ENCODE results near the gene MLIP. TPM values are rescaled to one million over a fixed set of nuclear protein-coding genes. Genes with fewer than 3 reads are reported as not detected.

Gene MLIP
- total RNA-seq, 2 experiments from 2014 or later, result not detected

DNA sequence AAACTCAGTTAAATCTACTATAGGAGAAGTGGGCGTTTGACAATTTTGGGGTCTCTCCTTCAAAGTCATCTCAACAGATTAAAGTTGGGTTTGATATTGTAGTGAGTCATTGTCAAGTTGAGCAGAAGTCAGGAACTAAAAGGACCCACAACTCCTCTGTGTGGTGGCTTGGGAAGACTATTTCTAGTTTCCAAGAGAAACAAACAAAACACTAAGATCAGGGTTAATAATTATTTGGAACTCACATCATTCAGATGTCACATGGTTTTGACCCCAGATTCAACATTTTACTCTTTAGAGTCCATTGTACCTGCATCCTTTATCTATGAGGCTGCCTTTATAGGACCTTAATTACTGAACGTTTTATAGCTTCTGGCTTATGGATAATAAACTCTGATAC is 151.7 kb downstream of the MLIP start:
- ChIA-PET POLR2A (no interaction called here), CTCF (ENCODE audit: unreplicated experiment) (no interaction called here)
- Histone ChIP-seq H3K4me1 (ENCODE audit: insufficient read depth, low read length, poor library complexity, severe bottlenecking) (no peaks in the 10 kb centered on the region), H2AFZ (ENCODE audit: low read length) (no peak overlapping the region), H3K27ac (ENCODE audit: low read depth, low read length, poor library complexity, severe bottlenecking) (no peak overlapping the region), H3K79me2 (ENCODE audit: insufficient read depth, low read depth, low read length) (no peaks in the 10 kb centered on the region), H4K20me1 (ENCODE audit: insufficient read depth, low read length) (no peaks in the 10 kb centered on the region), H3K4me2 (ENCODE audit: low read length) (no peak overlapping the region), H3K9me2 (ENCODE audit: insufficient read depth, low read length) (no peaks in the 10 kb centered on the region), H3K36me3 (ENCODE audit: insufficient read depth, low read length) (no peaks in the 10 kb centered on the region), H3K4me3 (ENCODE audit: low read depth, low read length, poor library complexity, severe bottlenecking) (no peak overlapping the region), H3K9me3 (ENCODE audit: low read length) (no peaks in the 10 kb centered on the region)
- intact Hi-C loops (cut with micrococcal nuclease; ENCODE audit: unreplicated experiment), result no loop called here
- DNase-seq (ENCODE audit: low spot score), result no peak
- TF ChIP-seq, protein P1, sequence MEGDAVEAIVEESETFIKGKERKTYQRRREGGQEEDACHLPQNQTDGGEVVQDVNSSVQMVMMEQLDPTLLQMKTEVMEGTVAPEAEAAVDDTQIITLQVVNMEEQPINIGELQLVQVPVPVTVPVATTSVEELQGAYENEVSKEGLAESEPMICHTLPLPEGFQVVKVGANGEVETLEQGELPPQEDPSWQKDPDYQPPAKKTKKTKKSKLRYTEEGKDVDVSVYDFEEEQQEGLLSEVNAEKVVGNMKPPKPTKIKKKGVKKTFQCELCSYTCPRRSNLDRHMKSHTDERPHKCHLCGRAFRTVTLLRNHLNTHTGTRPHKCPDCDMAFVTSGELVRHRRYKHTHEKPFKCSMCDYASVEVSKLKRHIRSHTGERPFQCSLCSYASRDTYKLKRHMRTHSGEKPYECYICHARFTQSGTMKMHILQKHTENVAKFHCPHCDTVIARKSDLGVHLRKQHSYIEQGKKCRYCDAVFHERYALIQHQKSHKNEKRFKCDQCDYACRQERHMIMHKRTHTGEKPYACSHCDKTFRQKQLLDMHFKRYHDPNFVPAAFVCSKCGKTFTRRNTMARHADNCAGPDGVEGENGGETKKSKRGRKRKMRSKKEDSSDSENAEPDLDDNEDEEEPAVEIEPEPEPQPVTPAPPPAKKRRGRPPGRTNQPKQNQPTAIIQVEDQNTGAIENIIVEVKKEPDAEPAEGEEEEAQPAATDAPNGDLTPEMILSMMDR (conservative IDR thresholded peaks at IDR 0.05; ENCODE audit: low read length), result no peak
- TF ChIP-seq EZH2phosphoT487 (IDR thresholded peaks at IDR 0.05; ENCODE audit: borderline replicate concordance, low read depth, low read length), result no peak
- BruUV-seq (replicated peaks), result no TSS peak

DNA sequence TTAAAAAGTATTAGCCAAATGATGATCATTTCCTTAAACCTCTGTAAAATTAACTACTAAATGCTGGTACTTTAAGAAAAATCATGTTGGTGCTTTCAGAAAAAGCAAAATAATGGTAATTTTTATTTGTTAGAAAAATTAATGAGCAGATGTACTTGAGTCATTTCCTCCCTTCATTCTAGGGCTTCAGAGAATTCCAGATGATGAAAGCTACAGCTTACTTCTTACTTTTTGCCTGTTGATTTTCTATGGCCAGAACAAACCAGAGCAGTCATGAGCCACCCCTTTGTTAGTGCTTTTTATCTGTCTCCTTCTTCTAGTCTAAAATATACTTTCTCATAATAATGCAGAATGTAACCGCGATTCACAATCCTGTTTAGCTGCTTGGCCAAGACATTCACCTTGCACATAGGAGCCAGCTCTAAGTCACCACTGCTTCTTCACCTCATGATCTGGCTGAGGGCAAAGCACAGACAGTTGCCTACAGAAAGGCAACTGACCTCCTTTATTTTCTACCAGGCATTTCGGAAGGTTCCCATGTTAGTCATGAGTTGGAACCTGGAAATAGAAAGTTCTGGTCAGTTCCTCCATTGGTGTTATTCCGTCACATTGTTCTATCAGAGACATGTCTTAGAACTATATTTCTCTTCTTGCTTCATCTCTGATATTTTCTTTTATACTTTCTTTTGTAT is 153.5 kb downstream of the MLIP start:
- H3K36me3 ChIP-seq (ENCODE audit: insufficient read depth, low read length), result no peaks in the 10 kb centered on the region
- intact Hi-C loops (cut with micrococcal nuclease; ENCODE audit: unreplicated experiment), result no loop called here
- no peak for DNase-seq (ENCODE audit: low spot score)
- no peaks in the 10 kb centered on the region for H3K9me3 ChIP-seq (ENCODE audit: low read length)
- H3K4me2 ChIP-seq (ENCODE audit: low read length), result no peak overlapping the region
- H2AFZ ChIP-seq (ENCODE audit: low read length), result no peak overlapping the region
- ChIA-PET CTCF (ENCODE audit: unreplicated experiment) (no interaction called here), POLR2A (no interaction called here)
- H3K4me1 ChIP-seq (ENCODE audit: insufficient read depth, low read length, poor library complexity, severe bottlenecking), result no peaks in the 10 kb centered on the region
- no peaks in the 10 kb centered on the region for H4K20me1 ChIP-seq (ENCODE audit: insufficient read depth, low read length)
- TF ChIP-seq, protein P1 (conservative IDR thresholded peaks at IDR 0.05; ENCODE audit: low read length), result no peak
- no peak for TF ChIP-seq EZH2phosphoT487 (IDR thresholded peaks at IDR 0.05; ENCODE audit: borderline replicate concordance, low read depth, low read length)
- no peaks in the 10 kb centered on the region for H3K79me2 ChIP-seq (ENCODE audit: insufficient read depth, low read depth, low read length)
- H3K9me2 ChIP-seq (ENCODE audit: insufficient read depth, low read length), result no peaks in the 10 kb centered on the region
- no TSS peak for BruUV-seq (replicated peaks)
- no peak overlapping the region for H3K4me3 ChIP-seq (ENCODE audit: low read depth, low read length, poor library complexity, severe bottlenecking)
- no peak overlapping the region for H3K27ac ChIP-seq (ENCODE audit: low read depth, low read length, poor library complexity, severe bottlenecking)

DNA sequence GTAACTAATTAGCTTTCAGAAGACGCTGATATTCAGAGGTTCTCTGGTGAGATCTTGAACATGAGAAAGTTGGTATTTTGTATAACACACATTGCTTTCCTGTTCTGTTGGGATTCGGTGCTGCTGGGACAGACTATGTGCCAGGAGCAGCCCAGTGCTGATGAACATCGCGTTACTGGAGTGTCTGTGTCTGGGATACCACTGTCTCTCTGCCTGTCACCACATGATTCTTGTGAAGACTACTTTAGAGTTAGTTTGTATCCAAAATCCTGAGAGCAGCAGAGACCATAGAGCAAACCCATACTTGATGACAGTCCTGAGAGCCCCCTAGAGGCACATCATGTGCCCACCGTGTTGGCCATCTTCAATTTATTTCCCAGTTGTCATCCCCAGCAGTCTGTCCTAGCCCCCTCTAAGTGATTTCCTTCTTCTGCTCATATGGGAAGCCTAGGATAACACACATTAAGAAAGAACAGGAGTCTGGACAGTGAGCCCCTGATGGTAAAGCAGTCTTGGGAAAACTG is 155.2 kb downstream of the MLIP start:
- POLR2A ChIA-PET, result no interaction called here
- Histone ChIP-seq H2AFZ (ENCODE audit: low read length) (no peak overlapping the region), H4K20me1 (ENCODE audit: insufficient read depth, low read length) (no peaks in the 10 kb centered on the region), H3K9me3 (ENCODE audit: low read length) (no peaks in the 10 kb centered on the region), H3K27ac (ENCODE audit: low read depth, low read length, poor library complexity, severe bottlenecking) (no peak overlapping the region), H3K79me2 (ENCODE audit: insufficient read depth, low read depth, low read length) (no peaks in the 10 kb centered on the region), H3K4me2 (ENCODE audit: low read length) (no peak overlapping the region), H3K36me3 (ENCODE audit: insufficient read depth, low read length) (no peaks in the 10 kb centered on the region), H3K9me2 (ENCODE audit: insufficient read depth, low read length) (no peaks in the 10 kb centered on the region), H3K4me3 (ENCODE audit: low read depth, low read length, poor library complexity, severe bottlenecking) (no peak overlapping the region), H3K4me1 (ENCODE audit: insufficient read depth, low read length, poor library complexity, severe bottlenecking) (no peaks in the 10 kb centered on the region)
- TF ChIP-seq, protein P1 (conservative IDR thresholded peaks at IDR 0.05; ENCODE audit: low read length), result peak; percentile 36; the same call in 1 of the 2 replicates
- TF ChIP-seq EZH2phosphoT487 (IDR thresholded peaks at IDR 0.05; ENCODE audit: borderline replicate concordance, low read depth, low read length), result no peak
- DNase-seq (ENCODE audit: low spot score), result peak; percentile 1
- intact Hi-C loops (cut with micrococcal nuclease; ENCODE audit: unreplicated experiment), result no loop called here
- no TSS peak for BruUV-seq (replicated peaks)
- CTCF ChIA-PET (ENCODE audit: unreplicated experiment), result no interaction called here
